ENCODE measurements around the gene EPN2. TPM values are rescaled to one million over a fixed set of nuclear protein-coding genes. Genes with fewer than 3 reads are reported as not detected.

EPN2 gene
- total RNA-seq, 1 donor from 2014 or later: 9.3 TPM

DNA sequence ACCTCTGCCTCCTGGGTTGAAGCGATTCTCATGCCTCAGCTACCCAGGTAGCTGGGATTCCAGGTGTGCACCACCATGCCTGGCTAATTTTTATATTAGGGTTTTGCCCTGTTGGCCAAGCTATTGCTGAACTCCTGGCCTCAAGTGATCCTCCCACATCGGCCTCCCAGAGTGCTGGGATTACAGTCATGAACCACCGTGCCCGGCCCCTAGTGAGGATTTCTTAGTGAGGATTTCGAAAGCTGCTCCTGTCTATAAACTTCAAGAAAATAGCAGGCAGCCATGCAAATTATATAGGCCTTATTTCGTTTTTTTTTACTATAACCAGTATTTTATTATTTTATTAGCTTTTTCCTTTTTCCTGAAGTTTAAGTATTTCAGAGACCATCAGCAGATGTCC, 41.6 kb downstream of the EPN2 start:
- Mint-ChIP-seq H3K4me3 (no peak overlapping the region), H3K27ac (no peak overlapping the region), H3K9me3 (no peaks in the 10 kb centered on the region), H3K4me1 (ENCODE audit: low read depth) (peaks cover 7% of the 10 kb centered on the region), H3K36me3 (ENCODE audit: low read depth) (peaks cover 2% of the 10 kb centered on the region), H3K27me3 (ENCODE audit: insufficient read depth) (peaks cover 4% of the 10 kb centered on the region)
- intact Hi-C loops (cut with micrococcal nuclease): no loop called here
- DNase-seq (ENCODE audit: low spot score): no peak

DNA sequence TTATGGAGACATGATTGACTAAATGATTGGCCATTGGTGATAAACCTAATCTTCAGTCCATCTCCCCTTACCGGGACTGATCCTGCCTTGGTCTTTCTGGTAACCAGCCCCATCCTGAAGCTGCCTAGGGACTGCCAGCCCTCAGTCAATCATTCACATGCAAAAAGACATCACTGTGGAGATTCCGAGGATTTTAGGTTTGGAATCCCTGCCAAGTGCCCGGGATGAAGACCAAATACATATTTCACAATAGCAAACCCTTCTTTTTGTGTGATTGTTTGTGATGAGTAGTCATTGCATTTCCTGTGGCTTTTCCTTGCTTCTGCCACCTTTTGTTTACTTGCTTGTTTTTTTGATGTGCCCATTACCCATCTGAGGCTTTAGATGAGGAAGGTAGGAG, 44.0 kb downstream of the EPN2 start:
- H3K9me3 Mint-ChIP-seq: no peaks in the 10 kb centered on the region
- no peak overlapping the region for H3K4me3 Mint-ChIP-seq
- peaks cover 2% of the 10 kb centered on the region for H3K36me3 Mint-ChIP-seq (ENCODE audit: low read depth)
- no peak for DNase-seq (ENCODE audit: low spot score)
- H3K27ac Mint-ChIP-seq: no peak overlapping the region
- H3K4me1 Mint-ChIP-seq (ENCODE audit: low read depth): peaks cover 23% of the 10 kb centered on the region
- H3K27me3 Mint-ChIP-seq (ENCODE audit: insufficient read depth): no peaks in the 10 kb centered on the region
- intact Hi-C loops (cut with micrococcal nuclease): no loop called here

DNA sequence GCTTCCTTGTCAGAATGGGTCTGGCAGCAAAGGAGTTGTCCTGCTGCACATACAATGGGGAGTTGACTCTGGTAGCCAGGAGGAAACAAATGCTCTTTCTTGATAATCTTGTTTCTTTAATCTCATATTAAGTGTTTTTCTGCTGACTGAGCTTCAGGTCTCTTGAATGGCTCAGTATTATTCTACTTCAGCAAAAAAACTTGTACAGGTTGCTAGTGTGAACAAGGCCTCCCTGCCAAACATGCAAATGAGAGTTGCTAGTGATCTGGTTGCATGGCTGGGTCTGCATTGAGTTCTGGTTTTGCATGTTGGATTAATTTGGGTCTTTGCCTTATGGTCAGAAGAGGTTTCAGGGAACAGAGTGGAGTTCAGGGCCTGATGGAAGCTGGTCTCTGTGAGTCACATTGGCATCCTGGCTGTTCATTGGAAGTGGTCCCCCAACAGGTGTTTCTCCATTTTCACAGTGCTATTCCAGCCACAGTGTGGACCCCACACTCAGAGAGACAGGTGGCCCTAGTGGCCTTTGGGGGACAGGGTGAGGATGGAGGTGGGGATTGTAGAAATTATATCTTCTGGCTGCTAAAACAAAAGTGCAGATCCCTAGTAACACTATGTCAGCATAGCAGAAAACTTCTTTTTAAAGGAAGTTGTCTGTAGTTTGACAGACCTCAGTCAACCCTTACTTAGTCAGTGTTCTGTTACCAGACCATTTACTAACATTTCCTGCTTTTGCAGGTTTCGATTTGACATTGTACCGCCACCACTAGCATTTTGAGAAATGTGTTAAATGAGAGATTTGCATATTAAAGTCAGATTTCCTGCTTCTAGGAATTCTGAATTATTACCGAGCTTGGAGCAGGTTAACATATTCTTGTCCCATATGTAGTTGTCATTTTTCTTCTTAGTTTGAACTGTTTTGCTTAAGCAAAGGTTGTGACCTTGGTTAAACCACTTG, 47.1 kb downstream of the EPN2 start:
- peak overlapping the region; percentile 63 for H3K27ac Mint-ChIP-seq
- intact Hi-C loops (cut with micrococcal nuclease): loop anchor here (1.0 kb wide), 1 partner anchor 22 kb away; no protein-coding TSS in a partner anchor
- H3K27me3 Mint-ChIP-seq (ENCODE audit: insufficient read depth): peaks cover 11% of the 10 kb centered on the region
- DNase-seq (ENCODE audit: low spot score): no peak
- H3K36me3 Mint-ChIP-seq (ENCODE audit: low read depth): peaks cover 2% of the 10 kb centered on the region
- peak overlapping the region; percentile 8 for H3K4me3 Mint-ChIP-seq
- H3K4me1 Mint-ChIP-seq (ENCODE audit: low read depth): peaks cover 28% of the 10 kb centered on the region
- H3K9me3 Mint-ChIP-seq: no peaks in the 10 kb centered on the region

DNA sequence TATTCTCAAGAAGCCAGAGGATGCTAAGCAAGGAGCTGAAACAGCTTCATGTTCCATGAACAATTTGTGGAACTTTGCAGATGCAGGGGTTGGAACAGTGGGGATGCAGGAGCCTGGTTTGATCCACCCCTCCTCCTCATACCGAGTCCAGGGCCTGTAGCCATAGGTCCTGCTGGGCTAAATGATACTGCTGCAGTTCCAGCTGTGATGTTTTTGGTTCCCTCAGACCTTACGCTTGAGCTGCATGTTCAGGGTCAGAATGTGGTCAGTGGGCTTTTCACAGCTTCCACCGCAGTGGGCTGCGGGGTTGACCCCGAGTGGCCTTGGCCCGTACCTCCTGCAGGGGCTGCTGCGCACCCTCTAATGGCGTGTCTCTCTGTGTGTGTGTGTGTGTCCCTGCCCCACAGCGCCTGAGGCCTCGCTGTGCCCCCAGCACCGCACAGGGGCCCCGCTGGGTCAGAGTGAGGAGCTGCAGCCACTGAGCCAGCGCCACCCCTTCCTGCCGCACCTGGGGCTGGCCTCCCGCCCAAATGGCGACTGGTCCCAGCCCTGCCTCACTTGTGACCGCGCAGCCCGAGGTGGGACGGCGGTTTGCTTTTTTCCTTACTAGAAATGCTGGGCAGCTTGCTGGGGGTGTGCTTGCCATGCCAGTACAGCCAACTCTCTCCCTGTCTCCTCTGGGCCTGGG, 48.2 kb downstream of the EPN2 start:
- intact Hi-C loops (cut with micrococcal nuclease): no loop called here
- Mint-ChIP-seq H3K36me3 (ENCODE audit: low read depth) (peaks cover 2% of the 10 kb centered on the region), H3K27me3 (ENCODE audit: insufficient read depth) (peaks cover 12% of the 10 kb centered on the region), H3K4me1 (ENCODE audit: low read depth) (peaks cover 33% of the 10 kb centered on the region), H3K9me3 (no peaks in the 10 kb centered on the region), H3K27ac (no peak overlapping the region), H3K4me3 (peak overlapping the region; percentile 9)
- no peak for DNase-seq (ENCODE audit: low spot score)

DNA sequence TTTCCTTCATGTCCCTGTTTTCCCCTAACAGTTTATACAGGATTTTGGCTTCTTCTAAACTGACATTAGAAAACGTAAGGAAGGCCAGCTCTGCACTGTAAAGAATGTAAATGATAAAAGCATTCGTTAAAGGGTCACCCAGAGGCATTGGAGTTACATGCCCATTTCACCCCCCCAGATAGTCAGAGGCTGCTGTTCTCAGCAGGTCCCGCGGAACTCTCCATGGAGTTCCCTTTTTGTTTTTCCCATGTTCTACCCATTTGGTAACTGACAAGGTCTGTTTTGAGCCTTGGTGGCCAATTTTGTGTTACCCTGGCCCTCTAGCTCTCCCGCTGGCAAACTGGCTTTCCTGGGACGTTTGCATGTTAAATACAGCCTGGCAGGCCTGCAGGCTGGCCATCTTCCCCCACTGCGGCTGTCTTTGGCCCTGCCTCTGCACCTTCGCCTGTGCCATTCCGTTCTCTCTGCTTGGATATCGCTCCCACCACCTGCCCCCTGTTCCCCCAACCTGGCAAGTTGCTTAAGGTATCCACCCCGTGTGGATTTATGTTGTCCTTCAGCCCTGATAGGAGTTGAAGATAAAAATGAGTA, 49.7 kb downstream of the EPN2 start:
- Mint-ChIP-seq H3K4me1 (ENCODE audit: low read depth) (peaks cover 34% of the 10 kb centered on the region), H3K27ac (no peak overlapping the region), H3K36me3 (ENCODE audit: low read depth) (peaks cover 2% of the 10 kb centered on the region), H3K4me3 (no peak overlapping the region), H3K27me3 (ENCODE audit: insufficient read depth) (peaks cover 20% of the 10 kb centered on the region), H3K9me3 (no peaks in the 10 kb centered on the region)
- intact Hi-C loops (cut with micrococcal nuclease): no loop called here
- no peak for DNase-seq (ENCODE audit: low spot score)

DNA sequence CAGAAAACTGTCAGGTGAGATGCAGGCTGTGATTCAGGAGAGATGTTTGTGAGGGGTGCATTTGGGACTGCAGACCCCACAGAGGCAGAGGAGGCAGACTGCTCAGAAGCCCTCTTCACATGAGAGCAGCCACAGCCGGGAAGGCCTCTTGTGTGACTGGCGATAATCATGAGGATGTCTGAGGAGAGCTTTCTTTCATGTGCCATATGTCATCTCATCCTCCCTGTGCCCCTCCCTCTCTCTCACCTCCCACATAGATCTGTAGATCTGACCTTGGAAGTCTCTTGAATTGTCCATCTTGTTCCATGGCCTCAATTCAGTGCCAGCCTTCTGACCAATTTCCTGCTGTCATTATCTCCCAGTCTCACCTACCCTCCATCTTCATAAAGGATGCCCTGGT, 50.5 kb downstream of the EPN2 start:
- Mint-ChIP-seq H3K27me3 (ENCODE audit: insufficient read depth) (peaks cover 22% of the 10 kb centered on the region), H3K36me3 (ENCODE audit: low read depth) (peaks cover 2% of the 10 kb centered on the region), H3K27ac (no peak overlapping the region), H3K4me1 (ENCODE audit: low read depth) (peaks cover 34% of the 10 kb centered on the region), H3K4me3 (no peak overlapping the region), H3K9me3 (no peaks in the 10 kb centered on the region)
- DNase-seq (ENCODE audit: low spot score): no peak
- intact Hi-C loops (cut with micrococcal nuclease): no loop called here

DNA sequence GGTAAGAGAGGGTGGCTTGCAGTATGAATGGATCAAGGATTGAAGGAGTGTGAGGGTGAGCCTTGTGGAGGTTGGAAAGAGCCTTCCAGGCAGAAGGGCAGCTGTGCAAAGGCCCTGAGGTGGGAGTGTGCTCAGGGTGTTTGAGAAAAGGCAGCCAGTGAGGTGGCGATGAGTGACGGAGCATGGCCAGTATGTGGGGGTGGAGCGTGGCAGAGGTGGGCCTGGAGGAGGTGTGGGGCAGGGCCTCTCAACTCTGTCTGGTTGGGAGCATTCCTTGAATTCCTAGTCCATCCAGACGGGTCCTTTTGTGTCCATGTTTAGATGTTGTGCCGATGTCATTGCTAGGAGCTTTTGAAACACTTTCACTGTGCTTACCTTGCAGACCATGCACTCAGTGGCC, 51.3 kb downstream of the EPN2 start:
- H3K4me1 Mint-ChIP-seq (ENCODE audit: low read depth): peaks cover 30% of the 10 kb centered on the region

DNA sequence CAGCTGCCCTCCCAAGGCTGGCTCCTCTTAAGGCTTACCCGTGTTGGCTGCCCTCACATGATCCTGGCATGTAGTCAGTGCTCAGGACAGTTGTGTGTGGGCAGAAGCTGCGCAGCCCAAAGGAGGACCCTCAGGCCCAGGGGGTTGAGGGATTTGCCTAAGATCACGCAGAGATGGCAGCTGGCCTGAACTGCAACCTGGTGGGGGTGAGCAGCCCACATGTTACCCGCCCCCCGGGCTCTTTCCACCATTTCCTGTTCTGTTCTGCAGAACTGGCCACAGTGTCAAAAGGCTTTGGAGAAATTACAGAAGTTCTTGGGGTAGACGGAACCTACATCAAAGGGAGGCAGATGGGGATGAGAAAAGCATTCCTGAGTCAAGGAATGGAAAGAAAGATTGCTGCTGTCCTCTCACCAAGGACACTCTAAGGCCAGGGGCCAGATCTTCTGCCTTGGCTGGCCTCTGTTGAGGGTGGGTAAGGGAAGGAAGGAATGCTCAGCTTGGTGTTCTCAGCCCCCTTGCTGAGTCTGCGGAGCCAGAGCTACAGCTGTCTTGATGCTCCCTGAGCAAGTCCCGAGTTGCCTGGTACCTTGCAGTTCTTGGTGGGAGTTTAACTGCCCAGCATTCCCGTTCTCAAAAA, 53.0 kb downstream of the EPN2 start:
- Mint-ChIP-seq H3K4me1 (ENCODE audit: low read depth) (peaks cover 13% of the 10 kb centered on the region), H3K36me3 (ENCODE audit: low read depth) (no peaks in the 10 kb centered on the region), H3K27ac (no peak overlapping the region), H3K4me3 (no peak overlapping the region), H3K27me3 (ENCODE audit: insufficient read depth) (peaks cover 31% of the 10 kb centered on the region), H3K9me3 (no peaks in the 10 kb centered on the region)
- no peak for DNase-seq (ENCODE audit: low spot score)
- intact Hi-C loops (cut with micrococcal nuclease): no loop called here

More for the DNA sequence above, 51.3 kb downstream of the EPN2 start:
- Mint-ChIP-seq H3K36me3 (ENCODE audit: low read depth) (no peaks in the 10 kb centered on the region), H3K4me3 (no peak overlapping the region), H3K9me3 (no peaks in the 10 kb centered on the region), H3K27ac (no peak overlapping the region), H3K27me3 (ENCODE audit: insufficient read depth) (peaks cover 22% of the 10 kb centered on the region)
- intact Hi-C loops (cut with micrococcal nuclease): no loop called here
- DNase-seq (ENCODE audit: low spot score): no peak

DNA sequence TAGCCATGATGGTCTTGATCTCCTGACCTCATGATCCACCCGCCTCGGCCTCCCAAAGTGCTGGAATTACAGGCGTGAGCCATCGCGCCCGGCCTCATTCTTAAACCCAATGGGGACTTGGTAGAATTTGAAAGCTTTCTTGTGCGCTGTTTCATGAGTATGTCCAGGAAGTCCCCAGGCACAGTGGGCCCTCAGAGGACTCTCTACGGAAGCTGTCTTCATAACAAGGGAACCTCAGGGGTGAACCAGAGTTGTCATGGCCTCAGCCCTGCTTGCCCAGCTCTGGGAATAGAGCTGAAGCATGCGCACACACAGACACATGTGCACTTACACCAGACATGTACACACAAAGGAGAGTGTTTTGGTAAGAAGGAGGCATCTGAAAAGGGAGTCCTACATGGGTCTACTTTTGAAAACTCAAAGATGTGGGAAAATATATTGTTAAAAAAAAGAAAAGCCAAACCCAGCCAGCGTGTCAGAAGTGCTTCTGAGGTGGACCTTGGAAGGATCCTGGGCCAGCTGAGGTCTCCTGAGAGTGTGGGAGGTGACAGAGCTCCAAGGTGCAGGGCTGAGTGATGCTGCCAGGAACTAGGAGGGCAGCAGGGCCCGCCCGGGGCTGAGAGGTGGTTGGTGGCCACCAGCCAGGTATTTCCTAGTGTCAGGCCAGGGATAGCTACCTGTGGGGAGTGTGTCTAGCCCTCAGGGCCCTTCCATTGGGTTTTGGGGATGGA, 54.6 kb downstream of the EPN2 start:
- Mint-ChIP-seq H3K36me3 (ENCODE audit: low read depth) (no peaks in the 10 kb centered on the region), H3K27ac (no peak overlapping the region), H3K4me1 (ENCODE audit: low read depth) (peaks cover 12% of the 10 kb centered on the region), H3K9me3 (no peaks in the 10 kb centered on the region), H3K4me3 (no peak overlapping the region), H3K27me3 (ENCODE audit: insufficient read depth) (peaks cover 35% of the 10 kb centered on the region)
- intact Hi-C loops (cut with micrococcal nuclease): no loop called here
- no peak for DNase-seq (ENCODE audit: low spot score)

DNA sequence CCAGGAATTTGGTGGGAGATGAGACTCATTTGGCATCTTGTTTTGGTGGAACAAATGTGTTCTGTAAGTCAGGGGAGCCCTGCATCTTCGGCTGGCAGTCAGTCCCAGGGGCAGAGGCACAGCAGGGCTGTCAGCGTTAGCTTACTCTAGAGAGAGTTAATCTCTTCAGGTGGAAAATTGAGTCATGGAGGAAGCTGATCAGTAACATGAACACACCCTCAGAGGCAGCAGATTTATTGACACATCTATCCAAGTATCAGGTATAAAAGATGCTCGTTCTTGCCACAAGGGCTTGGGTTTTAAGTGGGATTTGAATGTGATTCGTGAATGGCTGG, 55.2 kb downstream of the EPN2 start:
- H3K4me3 Mint-ChIP-seq: no peak overlapping the region
- H3K27ac Mint-ChIP-seq: no peak overlapping the region
- H3K27me3 Mint-ChIP-seq (ENCODE audit: insufficient read depth): peaks cover 31% of the 10 kb centered on the region
- intact Hi-C loops (cut with micrococcal nuclease): no loop called here
- peaks cover 9% of the 10 kb centered on the region for H3K4me1 Mint-ChIP-seq (ENCODE audit: low read depth)
- no peak for DNase-seq (ENCODE audit: low spot score)
- no peaks in the 10 kb centered on the region for H3K9me3 Mint-ChIP-seq
- no peaks in the 10 kb centered on the region for H3K36me3 Mint-ChIP-seq (ENCODE audit: low read depth)

DNA sequence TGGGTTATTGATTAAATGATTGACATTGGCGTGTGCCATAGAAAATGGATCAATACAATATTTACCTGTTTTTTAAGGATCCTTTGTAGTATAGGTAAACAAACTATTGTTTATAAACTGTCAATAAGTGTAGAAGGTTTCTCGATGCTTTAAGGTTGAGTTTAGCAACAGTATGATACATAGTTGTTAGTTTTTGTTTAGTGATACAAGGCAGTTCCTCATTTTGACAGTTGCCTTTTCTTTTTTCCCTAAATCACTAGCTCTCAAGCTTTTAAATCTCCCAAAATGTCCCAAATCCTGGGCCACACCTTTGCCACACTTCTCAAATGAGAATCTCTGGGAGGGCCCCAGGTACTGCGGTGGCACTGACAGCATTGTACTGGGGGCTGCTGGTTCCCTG, 57.3 kb downstream of the EPN2 start:
- Mint-ChIP-seq H3K27ac (no peak overlapping the region), H3K4me1 (ENCODE audit: low read depth) (peaks cover 6% of the 10 kb centered on the region), H3K36me3 (ENCODE audit: low read depth) (no peaks in the 10 kb centered on the region), H3K4me3 (no peak overlapping the region), H3K9me3 (no peaks in the 10 kb centered on the region), H3K27me3 (ENCODE audit: insufficient read depth) (peaks cover 29% of the 10 kb centered on the region)
- intact Hi-C loops (cut with micrococcal nuclease): no loop called here
- no peak for DNase-seq (ENCODE audit: low spot score)

DNA sequence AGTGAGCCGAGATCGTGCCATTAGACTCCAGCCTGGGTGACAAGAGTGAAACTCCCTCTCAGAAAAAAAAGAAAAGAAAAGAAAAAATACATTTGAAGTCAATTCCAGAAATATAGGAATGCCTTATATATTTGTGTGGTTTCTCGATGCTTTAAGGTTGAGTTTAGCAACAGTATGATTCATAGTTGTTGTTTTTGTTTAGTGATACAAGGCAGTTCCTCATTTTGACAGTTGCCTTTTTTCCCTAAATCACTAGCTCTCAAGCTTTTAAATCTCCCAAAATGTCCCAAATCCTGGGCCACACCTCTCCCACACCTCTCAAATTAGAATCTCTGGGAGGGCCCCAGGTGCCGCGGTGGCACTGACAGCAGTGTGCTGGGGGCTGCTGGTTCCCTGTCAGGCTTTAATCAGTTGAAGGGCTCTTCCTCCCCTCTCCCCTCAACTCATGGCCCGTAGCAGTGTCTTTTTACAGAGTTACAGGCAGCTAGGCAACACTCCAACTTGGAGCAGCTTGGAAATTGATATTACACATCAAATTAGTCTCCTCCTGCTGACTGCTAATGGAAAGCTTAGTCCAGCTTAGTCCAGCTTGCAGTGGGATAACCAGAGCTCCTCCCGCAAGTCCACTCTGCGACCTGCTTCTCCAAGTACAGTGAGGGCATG, 58.4 kb downstream of the EPN2 start:
- no peak for DNase-seq (ENCODE audit: low spot score)
- no peak overlapping the region for H3K27ac Mint-ChIP-seq
- peaks cover 30% of the 10 kb centered on the region for H3K27me3 Mint-ChIP-seq (ENCODE audit: insufficient read depth)
- intact Hi-C loops (cut with micrococcal nuclease): no loop called here
- H3K4me3 Mint-ChIP-seq: no peak overlapping the region
- H3K36me3 Mint-ChIP-seq (ENCODE audit: low read depth): no peaks in the 10 kb centered on the region
- no peaks in the 10 kb centered on the region for H3K9me3 Mint-ChIP-seq
- H3K4me1 Mint-ChIP-seq (ENCODE audit: low read depth): no peaks in the 10 kb centered on the region
